K562 (cell line): Measurements from ENCODE around the gene SRPK1. TPM values are rescaled to one million over a fixed set of nuclear protein-coding genes. Genes with fewer than 3 reads are reported as not detected.

Experiments used
- DLX4 ChIP-seq: fragments of 250-450 bp; sonication (Bioruptor Pico); IDR thresholded peaks from 2 replicates; pipeline ENCODE4 v1.6.1; 2021; ENCODE audit warnings: mild to moderate bottlenecking
- MGA ChIP-seq: fragments of 450-650 bp; IDR thresholded peaks from 2 replicates; pipeline ENCODE4 v1.6.1; 2016; ENCODE audit warnings: mild to moderate bottlenecking, moderate library complexity
- polyA plus RNA-seq, 8 experiments: library from polyadenylated mRNA; depleted of rRNA in 4 of 8; stranded (reverse) in 5 of 8; unstranded in 3 of 8; fragments of >200 nt; fragmentation: Nextera tagmentation in 2 of 8; fragmentation: Illumina TruSeq in 1 of 8; extraction: Ambion mirVana in 2 of 8; extraction: Trizol in 1 of 8; gene quantifications; 2 replicates each; pipeline versions ENCODE4 v1.2.1 to v1.2.3, GENCODE V29; 2011 to 2014; ENCODE audit warnings: inconsistent platforms in 1 of 8, missing spikeins in 1 of 8
- total RNA-seq, 7 experiments: library from RNA; depleted of rRNA in 6 of 7; stranded (reverse); fragments of >200 nt in 6 of 7; fragmentation: Illumina TruSeq in 2 of 7; extraction: Trizol in 2 of 7; gene quantifications; 2 replicates each; pipeline versions ENCODE4 v1.2.1 to v1.2.3, GENCODE V29; 2011 to 2021; ENCODE audit warnings: low replicate concordance in 1 of 7

The SRPK1 gene
- total and polyA plus RNA-seq, 9 of the 15 experiments (the other 6 are each of a cell fraction or from before 2014, with no cell fraction given), result 99.6 to 185 (median 159) TPM

GRCh38 chr6:35967076-35967774 lies 46.3 kb upstream of the SRPK1 start (continued):
- TF ChIP-seq MGA (no peak), DLX4 (CRISPR knock-in tag) (no peak)
